ENCODE data around the gene FBXL16.

Gene FBXL16

GRCh38 chr16:717450-718245 lies 12.0 kb upstream of the FBXL16 start:
- Histone ChIP-seq H3K4me3 (IDR thresholded peaks at IDR 0.05; ENCODE audit: insufficient read depth, low read depth, low read length) (no peak overlapping the region), H3K79me2 (ENCODE audit: insufficient read depth, low read depth) (no peaks in the 10 kb centered on the region), H3K4me2 (no peak overlapping the region), H3K4me1 (ENCODE audit: low read depth, poor library complexity, severe bottlenecking) (peaks cover 32% of the 10 kb centered on the region), H3K27ac (no peak overlapping the region), H3K27me3 (ENCODE audit: insufficient read depth, low read depth) (peaks cover 32% of the 10 kb centered on the region), H4K20me1 (ENCODE audit: insufficient read depth) (no peaks in the 10 kb centered on the region), H3K36me3 (ENCODE audit: insufficient read depth) (no peaks in the 10 kb centered on the region), H3K9ac (no peak overlapping the region), H2AFZ (ENCODE audit: low read depth) (no peak overlapping the region)
- TF ChIP-seq CTCF (conservative IDR thresholded peaks at IDR 0.05; ENCODE audit: low read depth, low read length) = no peak

- Histone ChIP-seq H3K4me3 (IDR thresholded peaks at IDR 0.05; ENCODE audit: insufficient read depth, low read depth, low read length) (no peak overlapping the region), H3K27ac (no peak overlapping the region), H3K27me3 (ENCODE audit: insufficient read depth, low read depth) (peaks cover 40% of the 10 kb centered on the region), H3K79me2 (ENCODE audit: insufficient read depth, low read depth) (no peaks in the 10 kb centered on the region), H3K9ac (no peak overlapping the region), H3K36me3 (ENCODE audit: insufficient read depth) (no peaks in the 10 kb centered on the region), H4K20me1 (ENCODE audit: insufficient read depth) (no peaks in the 10 kb centered on the region), H3K4me2 (no peak overlapping the region), H2AFZ (ENCODE audit: low read depth) (no peak overlapping the region), H3K4me1 (ENCODE audit: low read depth, poor library complexity, severe bottlenecking) (peaks cover 28% of the 10 kb centered on the region)
- TF ChIP-seq CTCF (conservative IDR thresholded peaks at IDR 0.05; ENCODE audit: low read depth, low read length) = no peak
These were observed 11.2 kb upstream of the FBXL16 start for GRCh38 chr16:716768-717325.

DNA sequence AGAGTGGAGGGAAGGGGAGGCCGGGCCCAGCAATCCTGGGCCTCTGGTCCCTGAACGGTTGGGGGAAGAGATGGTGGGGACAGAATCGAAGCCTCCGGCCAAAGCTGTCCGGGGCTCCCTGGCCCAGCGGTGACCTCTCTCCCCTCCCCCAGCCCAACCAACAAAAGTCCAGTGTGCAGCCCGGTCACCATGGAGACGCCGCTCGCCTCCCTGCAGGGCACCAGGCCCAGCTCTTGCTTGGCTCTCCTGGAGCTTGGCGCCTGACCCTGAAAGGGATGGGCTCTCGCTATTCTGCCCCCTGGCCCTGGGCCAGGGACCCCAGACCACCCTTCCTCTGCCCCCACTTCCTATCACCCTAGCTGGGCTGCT lies 10.6 kb upstream of the FBXL16 start:
- no peak for TF ChIP-seq CTCF (conservative IDR thresholded peaks at IDR 0.05; ENCODE audit: low read depth, low read length)
- Histone ChIP-seq H3K36me3 (ENCODE audit: insufficient read depth) (no peaks in the 10 kb centered on the region), H3K4me3 (IDR thresholded peaks at IDR 0.05; ENCODE audit: insufficient read depth, low read depth, low read length) (no peak overlapping the region), H3K4me1 (ENCODE audit: low read depth, poor library complexity, severe bottlenecking) (peaks cover 29% of the 10 kb centered on the region), H3K79me2 (ENCODE audit: insufficient read depth, low read depth) (no peaks in the 10 kb centered on the region), H3K4me2 (no peak overlapping the region), H3K27ac (no peak overlapping the region), H3K27me3 (ENCODE audit: insufficient read depth, low read depth) (peaks cover 46% of the 10 kb centered on the region), H2AFZ (ENCODE audit: low read depth) (no peak overlapping the region), H3K9ac (no peak overlapping the region), H4K20me1 (ENCODE audit: insufficient read depth) (no peaks in the 10 kb centered on the region)

DNA sequence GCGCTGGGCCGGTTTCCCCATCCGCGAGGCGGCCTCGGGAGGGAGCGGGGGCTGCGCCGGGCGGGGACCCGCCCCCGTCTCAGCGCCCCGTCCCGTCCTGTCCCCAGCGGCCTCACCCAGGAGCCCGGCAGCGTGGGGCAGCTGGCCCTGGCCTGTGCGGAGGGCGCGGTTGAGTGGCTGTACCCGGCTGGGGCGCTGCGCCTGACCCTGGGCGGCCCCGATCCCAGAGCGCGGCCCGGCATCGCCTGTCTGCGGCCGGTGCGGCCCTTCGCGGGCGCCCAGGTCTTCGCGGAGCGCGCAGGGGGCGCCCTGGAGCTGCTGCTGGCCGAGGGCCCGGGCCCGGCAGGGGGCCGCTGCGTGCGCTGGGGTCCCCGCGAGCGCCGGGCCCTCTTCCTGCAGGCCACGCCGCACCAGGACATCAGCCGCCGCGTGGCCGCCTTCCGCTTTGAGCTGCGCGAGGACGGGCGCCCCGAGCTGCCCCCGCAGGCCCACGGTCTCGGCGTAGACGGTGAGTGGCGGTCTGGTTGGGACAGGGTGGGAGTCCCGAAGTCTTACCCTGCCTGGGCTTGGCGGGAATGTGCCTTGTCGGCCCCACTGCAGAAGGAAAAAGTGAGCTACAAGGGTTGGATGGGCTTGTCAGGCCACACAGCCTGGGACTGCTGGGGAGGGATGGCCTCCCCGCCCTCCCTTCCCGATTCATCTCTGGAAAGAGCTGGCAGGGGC lies 10.0 kb upstream of the FBXL16 start:
- TF ChIP-seq CTCF (conservative IDR thresholded peaks at IDR 0.05; ENCODE audit: low read depth, low read length) = no peak
- Histone ChIP-seq H3K4me1 (ENCODE audit: low read depth, poor library complexity, severe bottlenecking) (peaks cover 34% of the 10 kb centered on the region), H2AFZ (ENCODE audit: low read depth) (no peak overlapping the region), H3K27ac (no peak overlapping the region), H4K20me1 (ENCODE audit: insufficient read depth) (no peaks in the 10 kb centered on the region), H3K4me2 (no peak overlapping the region; the same call in 1 of the 2 replicates), H3K4me3 (IDR thresholded peaks at IDR 0.05; ENCODE audit: insufficient read depth, low read depth, low read length) (no peak overlapping the region), H3K79me2 (ENCODE audit: insufficient read depth, low read depth) (no peaks in the 10 kb centered on the region), H3K36me3 (ENCODE audit: insufficient read depth) (no peaks in the 10 kb centered on the region), H3K9ac (no peak overlapping the region), H3K27me3 (ENCODE audit: insufficient read depth, low read depth) (peaks cover 52% of the 10 kb centered on the region)
